ENCODE data around the gene CYB5R3.

The CYB5R3 gene

GRCh38 chr22:42649246-42650099, at the start of gene CYB5R3:
TSS of gene CYB5R3 (minus strand) at chr22:42649392. CDS start at chr22:42649315, 77 bp downstream.
- DNase-seq, result no peak

DNA sequence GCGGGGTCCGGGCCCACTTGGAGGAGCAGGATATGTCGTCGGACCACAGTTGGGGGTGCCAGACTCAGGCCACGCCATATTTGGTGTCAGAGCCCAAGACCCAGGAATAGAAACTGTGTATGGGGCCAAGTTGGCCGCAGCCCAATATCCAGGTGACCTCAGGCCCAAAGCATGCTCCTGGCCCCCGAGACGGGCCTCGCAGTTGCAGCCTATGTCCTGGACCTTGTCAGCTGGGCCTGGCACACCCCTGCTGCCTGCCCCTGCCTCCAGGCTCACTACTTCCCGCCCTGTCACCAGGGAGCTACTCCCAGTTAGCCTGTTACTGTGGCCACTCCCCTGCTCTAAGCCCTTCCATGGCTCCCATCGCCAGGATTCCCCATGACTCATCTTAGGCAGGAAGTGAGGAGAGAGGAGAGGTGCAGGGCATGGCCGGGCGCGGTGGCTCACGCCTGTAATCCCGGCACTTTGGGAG, 48.4 kb upstream of the CYB5R3 start:
- DNase-seq, result no peak

GRCh38 chr22:42696331-42696967, 47.3 kb upstream of the CYB5R3 start:
- DNase-seq, result no peak

GRCh38 chr22:42695294-42695693, 46.1 kb upstream of the CYB5R3 start:
- DNase-seq, result no peak

DNA sequence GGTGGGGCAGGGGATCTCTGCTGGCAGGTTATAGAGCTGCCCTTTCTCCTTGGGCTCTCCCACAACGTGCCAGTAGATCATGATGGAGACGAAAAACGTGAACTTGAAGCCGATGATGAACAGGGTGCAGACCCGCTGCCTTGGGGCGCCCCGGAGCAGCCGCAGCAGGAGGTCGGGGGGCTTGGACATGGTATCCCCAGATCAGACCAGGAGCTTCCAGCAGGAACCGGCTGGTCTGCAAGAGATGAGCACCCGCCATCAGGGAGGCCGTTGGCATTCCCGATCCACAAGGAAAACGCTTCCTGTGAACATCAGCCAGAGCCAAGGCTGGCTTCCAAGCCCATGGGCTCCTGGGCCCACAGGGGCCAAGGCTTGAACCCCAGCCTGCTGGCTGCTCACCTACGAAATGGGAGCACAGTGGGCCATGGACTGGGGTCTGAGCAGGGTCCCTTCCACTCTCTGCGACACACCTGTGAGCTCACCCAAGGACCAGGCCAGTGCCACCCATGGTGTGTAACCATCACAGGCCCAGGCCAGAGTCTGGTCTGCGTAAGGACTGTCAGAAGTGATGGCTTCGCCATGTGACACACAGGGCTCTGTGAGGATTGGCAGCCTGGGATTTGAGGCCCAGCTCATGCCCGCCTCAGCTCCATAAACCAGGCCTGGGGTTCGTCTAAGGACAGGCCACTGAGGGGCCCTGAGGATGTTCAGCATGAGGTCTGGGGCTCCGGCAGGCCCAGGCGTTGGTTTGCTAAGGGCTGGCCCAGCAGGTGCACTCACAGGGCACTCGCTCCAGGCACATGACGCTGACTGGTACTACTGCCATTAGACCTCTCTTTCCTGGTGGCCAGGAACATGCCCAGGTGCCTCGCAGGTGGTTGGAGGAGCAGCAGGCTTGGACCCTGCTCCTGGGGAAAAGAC, 44.8 kb upstream of the CYB5R3 start:
- no peak for DNase-seq

GRCh38 chr22:42693055-42693762, 44.0 kb upstream of the CYB5R3 start:
- DNase-seq, result no peak

DNA sequence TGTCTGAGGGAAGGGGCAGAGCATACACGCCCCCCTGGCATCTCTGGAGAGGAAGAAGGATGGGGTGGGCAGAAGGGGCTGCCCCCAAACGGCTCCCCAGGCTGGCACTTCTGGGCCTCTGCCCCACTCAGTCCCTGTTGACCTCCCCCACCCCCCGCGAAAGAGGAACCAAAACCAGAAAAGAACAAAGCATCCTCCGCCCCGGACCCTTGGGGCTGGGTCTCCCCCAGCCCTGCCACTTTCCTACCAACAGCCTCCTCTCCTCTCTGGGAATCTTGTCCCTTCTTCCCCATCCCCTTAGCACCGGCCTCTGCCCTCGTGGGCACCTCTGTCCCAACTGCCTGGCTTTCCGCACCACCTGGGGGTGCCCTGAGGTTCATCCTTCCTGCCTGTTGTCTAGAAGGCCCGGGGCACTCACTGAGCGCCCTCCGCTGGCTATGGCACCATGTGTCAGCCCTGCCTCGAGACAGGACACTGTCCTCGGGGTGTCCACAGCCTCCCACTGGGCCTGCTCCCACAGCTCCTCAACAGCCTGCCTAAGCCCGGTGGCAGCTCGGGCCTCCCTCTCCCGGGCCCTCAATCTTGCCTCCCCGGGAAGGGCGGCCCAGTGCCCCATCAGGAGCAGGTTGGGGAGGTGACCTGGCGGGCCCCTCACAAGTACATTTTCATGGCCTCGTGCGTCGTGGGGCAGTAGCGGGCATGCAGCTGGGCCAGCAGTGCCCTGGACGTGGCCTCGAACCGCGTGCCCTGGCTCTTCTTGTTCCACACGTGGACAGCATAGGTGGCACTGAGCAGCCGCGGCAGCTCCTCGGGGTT, 43.3 kb upstream of the CYB5R3 start:
- no peak for DNase-seq

- no peak for DNase-seq
These were observed 42.2 kb upstream of the CYB5R3 start for GRCh38 chr22:42691440-42691839.

DNA sequence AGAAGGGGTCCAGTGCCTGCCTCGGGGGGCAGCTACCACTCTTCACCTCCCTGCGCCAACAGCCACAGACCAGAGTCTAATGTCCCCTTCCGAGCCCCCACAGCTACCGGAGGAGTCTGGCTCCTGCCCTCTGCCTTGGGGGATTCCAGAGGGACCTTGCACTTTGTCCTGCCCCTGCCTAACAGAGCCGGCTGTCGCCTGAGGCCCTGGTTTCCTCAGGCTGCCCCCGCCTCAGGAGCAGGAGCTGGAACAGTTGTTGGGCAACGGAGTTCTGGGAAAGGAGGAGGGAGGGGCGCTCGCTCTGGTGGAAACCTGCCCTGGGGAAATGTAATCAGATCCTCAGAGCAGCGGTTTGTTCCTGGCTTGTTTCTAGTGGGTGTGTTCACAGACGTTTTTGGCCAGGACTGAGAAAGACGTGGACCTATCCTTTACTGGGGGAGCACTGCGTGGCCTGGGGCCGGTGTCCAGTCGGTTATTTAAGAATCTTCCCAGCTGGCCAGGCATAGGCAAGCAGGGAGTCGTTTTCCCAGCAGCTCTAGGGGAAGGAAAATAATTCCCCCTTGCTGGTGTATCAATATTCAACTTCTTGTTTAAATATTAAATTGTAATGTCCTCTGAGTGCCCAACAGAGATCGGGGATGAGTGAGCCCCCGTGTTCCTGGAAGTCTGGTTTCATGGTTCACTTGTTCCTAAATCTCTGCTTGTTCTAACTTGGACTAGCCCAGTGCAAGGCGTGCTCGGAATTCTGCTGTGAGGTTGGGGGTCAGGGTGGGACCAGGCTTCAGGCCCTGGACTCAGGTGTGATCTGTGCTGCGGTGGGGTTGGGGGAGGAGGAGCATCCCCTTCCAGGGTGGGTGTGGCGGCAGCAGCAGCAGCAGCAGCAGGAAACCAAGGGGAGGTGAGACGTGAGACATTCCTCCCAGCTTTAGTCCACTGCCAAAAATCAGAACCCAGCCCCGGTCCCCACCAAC, 39.3 kb upstream of the CYB5R3 start:
- DNase-seq, result no peak

DNA sequence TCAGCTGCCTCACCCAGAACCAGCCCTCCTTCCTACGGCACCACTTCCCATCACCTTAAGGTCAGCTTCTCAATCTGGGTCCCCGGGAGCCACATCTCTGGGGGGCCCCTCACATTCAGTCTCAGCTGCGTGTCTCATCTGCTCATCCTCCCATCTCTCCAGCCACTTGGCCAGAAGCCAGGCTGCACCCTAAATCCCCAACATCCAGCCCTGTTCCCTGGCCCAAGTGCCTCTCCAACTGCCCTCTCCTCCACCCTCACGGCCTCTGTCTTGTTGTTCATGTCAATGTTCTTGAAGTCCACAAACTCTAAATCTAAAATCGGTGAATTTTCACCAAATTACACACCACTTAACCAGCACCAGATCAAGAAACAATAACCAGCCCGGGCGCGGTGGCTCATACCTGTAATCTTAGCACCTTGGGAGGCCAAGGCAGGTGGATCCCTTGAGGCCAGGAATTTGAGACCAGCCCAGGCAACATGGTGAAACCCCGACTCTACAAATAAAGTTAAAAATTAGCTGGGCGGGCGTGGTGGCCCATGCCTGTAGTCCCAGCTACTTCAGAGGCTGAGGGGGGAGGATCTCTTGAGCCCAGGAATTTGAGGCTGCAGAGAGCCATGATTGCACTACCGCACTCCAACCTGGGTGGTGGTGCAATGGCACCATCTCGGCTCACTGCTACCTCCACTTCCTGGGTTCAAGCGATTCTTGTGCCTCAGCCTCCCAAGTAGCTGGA, 37.7 kb upstream of the CYB5R3 start:
- no peak for DNase-seq

DNA sequence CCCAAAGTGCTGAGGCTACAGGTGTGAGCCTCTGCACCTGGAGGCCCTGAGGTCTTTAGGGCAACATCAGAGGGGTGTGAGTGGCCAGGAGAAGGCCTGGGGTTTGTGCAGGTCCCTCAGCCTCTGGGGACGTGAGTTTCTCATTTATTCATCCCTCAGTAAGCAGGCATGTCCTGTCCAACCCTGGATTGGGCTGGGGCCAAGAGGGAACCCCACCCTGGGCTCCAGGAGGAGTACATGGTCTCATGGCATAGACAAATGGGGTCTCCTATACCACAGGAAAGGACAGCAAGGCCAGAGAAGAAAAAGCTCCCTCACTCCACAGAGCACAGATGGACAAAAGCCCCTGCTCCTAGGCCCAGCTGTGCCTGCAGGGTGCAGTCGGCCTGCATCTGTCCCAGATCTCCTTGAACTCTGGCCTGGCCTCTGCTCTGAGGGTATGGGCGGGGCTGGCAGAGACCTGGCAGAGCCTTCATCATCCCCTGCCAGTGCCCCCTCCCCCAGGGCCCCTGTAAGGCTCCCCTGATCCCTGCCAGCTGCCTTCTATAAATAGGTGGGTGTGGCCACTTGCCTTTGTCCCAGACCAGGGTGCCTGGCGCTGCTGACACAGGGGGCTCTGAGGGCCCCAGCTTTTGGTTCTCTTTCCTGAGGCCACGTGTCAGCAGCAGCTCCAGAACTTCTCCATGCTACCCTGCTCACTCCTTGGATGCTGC, 36.9 kb upstream of the CYB5R3 start:
- DNase-seq, result no peak

DNA sequence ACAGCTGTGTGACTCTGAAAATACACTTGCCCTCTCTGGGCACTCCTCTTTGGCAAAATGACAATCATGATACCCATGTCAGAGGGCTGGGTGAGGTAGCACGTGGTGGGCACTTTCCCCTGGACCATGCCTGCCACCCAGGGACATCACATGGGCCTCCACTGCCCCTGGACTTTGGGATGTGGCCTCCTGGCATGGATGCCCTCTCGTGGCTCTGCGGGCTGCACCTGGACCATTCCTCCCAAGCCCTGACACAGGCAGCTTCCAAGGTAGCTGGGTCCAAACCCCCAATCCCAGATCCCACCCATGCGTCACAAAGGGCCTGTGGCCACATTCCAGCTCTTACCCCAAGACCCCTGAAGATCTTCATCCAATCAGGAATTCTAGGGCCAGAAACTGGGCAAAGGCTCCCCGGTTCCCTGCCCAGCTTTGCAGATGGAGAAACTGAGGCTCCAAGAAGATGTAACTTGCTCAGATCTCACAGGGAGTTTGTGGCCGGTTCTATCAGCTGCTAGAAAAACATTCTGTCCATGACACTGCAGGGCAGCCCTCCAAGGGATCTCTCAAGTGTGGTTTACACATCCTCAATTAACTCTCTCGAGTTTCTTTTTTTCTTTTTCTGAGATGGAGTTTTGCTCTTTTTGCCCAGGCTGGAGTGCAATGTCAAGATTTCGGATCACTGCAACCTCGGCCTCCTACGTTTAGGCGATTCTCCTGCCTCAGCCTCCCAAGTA, 35.4 kb upstream of the CYB5R3 start:
- no peak for DNase-seq

GRCh38 chr22:42683578-42684283, 34.5 kb upstream of the CYB5R3 start:
- DNase-seq, result no peak

DNA sequence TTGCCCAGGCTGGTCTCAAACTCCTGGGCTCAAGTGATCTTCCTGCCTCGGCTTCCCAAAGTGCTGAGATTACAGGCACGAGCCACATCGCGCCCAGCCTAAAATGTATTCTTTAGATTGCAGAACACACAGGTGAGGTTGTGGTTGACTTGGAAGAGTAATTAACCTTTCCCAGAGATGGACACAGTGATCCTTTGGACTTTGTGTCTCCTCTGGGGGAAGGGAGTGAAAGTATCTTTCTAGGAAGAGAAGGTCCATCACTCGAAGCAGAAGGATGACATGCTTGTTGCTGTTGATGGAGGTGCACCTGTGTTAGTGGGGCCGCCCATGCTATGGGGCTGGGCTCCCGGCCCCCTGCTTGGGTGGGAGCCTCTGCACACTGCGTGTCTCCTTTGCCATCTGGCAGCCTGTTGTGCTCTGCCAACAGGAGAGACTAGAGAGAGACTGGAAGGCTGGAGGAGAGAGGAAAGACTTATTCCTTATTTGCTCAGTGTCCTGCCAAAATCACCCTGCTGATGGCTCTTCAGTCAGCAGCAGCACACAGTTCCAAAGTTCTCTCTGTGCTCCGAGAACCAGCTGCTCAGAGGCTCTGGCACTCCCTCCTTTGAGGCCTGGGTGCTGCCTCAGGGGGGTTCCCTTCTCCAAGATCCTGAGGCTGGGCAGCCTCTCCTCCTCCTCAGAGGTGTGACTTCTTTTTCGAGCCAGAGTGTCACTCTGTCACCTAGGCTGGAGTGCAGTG, 33.1 kb upstream of the CYB5R3 start:
- no peak for DNase-seq

DNA sequence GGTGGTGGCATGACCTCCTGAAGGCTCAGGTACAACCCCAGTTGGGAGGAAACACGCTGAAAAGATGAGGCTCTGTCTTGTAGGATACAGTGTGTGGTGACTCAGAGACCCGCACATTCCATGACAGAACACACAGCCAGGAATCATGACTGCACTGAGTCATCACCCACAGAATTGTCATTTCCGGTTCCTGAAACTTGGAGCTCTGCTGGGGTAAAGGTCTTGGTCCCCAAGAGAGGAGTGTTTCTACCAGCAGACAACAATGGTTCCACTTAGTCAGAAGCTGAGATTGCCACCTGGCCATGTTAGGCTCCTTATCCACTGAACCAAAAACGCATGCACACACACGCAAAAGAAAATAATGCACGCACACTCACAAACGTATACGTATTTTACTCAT, 31.5 kb upstream of the CYB5R3 start:
- DNase-seq, result no peak

- DNase-seq, result no peak
These were observed 30.5 kb upstream of the CYB5R3 start for GRCh38 chr22:42679691-42680090.

DNA sequence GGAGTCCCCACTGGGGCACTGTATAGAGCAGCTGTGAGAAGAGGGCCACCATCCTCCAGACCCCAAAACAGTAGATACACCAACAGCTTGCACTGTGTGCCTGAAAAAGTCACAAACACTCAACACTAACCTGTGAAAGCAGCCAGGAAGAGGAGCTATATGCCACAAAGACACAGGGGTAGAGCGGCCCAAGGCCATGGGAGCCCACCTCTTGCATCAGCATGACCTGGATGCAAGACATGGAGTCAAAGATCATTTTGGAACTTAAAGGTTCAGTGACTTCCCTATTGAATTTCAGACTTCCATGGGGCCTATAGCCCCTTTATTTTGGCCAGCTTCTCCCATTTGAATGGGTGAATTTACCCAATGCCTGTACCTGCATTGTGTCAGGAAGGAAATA, 29.7 kb upstream of the CYB5R3 start:
- no peak for DNase-seq

All from cerebellar nuclear complex (tissue), 1 donor.